Smooth muscle cell (in vitro differentiated cells): ENCODE measurements around the gene A2ML1. TPM values are rescaled to one million over a fixed set of nuclear protein-coding genes. Genes with fewer than 3 reads are reported as not detected.
"Not testable (repeated sequence)": the region's sequence is repeated elsewhere in the genome, so short reads cannot be mapped to it uniquely, and the experiment has no call there.

Experiments
- DNase-seq: peaks from one replicate; lab custom pipeline; 2025; ENCODE audit not compliant: unreplicated experiment; lab: John Stamatoyannopoulos, UW
- H2AFZ ChIP-seq: fragments of 200-600 bp; sonication (generic); 2 replicates; pipeline ENCODE4 v1.6.0; 2016; ENCODE audit warnings: antibody characterized with exemption, low read depth, mild to moderate bottlenecking
- H3F3A ChIP-seq: fragments of 200-600 bp; sonication (generic); 2 replicates; pipeline ENCODE4 v1.6.0; 2017; ENCODE audit warnings: antibody characterized with exemption, low read depth
- H3K27ac ChIP-seq: fragments of 200-600 bp; sonication (generic); 2 replicates; pipeline ENCODE4 v1.5.1; 2016; ENCODE audit warnings: low read depth, mild to moderate bottlenecking
- H3K27me3 ChIP-seq: fragments of 200-600 bp; sonication (generic); 2 replicates; pipeline ENCODE4 v1.6.1; 2016; ENCODE audit warnings: low read depth, mild to moderate bottlenecking
- H3K36me3 ChIP-seq: fragments of 200-600 bp; sonication (generic); 2 replicates; pipeline ENCODE4 v1.5.1; 2016; ENCODE audit warnings: low read depth
- H3K4me1 ChIP-seq: fragments of 200-600 bp; sonication (generic); 2 replicates; pipeline ENCODE4 v1.5.1; 2016; ENCODE audit warnings: low read depth
- H3K4me2 ChIP-seq: fragments of 200-600 bp; sonication (generic); 2 replicates; pipeline ENCODE4 v1.6.0; 2016; ENCODE audit warnings: mild to moderate bottlenecking
- H3K4me3 ChIP-seq: fragments of 200-600 bp; sonication (generic); 2 replicates; pipeline ENCODE4 v1.5.1; 2016; ENCODE audit warnings: mild to moderate bottlenecking
- H3K79me2 ChIP-seq: fragments of 200-600 bp; sonication (generic); 2 replicates; pipeline ENCODE4 v1.6.0; 2016; ENCODE audit warnings: low read depth, mild to moderate bottlenecking
- H3K9ac ChIP-seq: fragments of 200-600 bp; sonication (generic); 2 replicates; pipeline ENCODE4 v1.6.0; 2016; ENCODE audit warnings: low read depth
- H3K9me3 ChIP-seq: fragments of 200-600 bp; sonication (generic); replicated peaks from 2 replicates; pipeline ENCODE4 v1.5.1; 2016; ENCODE audit warnings: low read depth
- H4K20me1 ChIP-seq: fragments of 200-600 bp; sonication (generic); 2 replicates; pipeline ENCODE4 v1.6.0; 2016; ENCODE audit warnings: low read depth
- CTCF ChIP-seq: fragments of 200-600 bp; sonication (generic); IDR thresholded peaks from 2 replicates; pipeline ENCODE4 v1.5.1; 2017; ENCODE audit warnings: borderline replicate concordance, mild to moderate bottlenecking, antibody characterized with exemption; ENCODE audit not compliant: insufficient read depth, poor library complexity, severe bottlenecking
- WGBS: methylation state at CpG from one replicate; pipeline ENCODE4 v1.1.7; 2016; ENCODE audit warnings: low lambda C conversion rate; 5-methylcytosine and 5-hydroxymethylcytosine counted together
- polyA plus RNA-seq: library from polyadenylated mRNA; unstranded; fragments of >200 nt; fragmentation: Nextera tagmentation; extraction: Ambion mirVana; gene quantifications from 2 replicates; pipeline ENCODE4 v1.2.1, GENCODE V29; 2016
- total RNA-seq: library from RNA; depleted of rRNA; stranded (reverse); fragments of >200 nt; gene quantifications from 2 replicates; pipeline ENCODE4 v1.2.3, GENCODE V29; 2014

A2ML1 gene
- total and polyA plus RNA-seq, 2 experiments from 2014 or later: 2.4 to 10.0 TPM

- no peaks in the 10 kb centered on the region for H3F3A ChIP-seq
- H4K20me1 ChIP-seq: no peaks in the 10 kb centered on the region
- H3K79me2 ChIP-seq: no peaks in the 10 kb centered on the region
- no peak for DNase-seq
- H3K4me1 ChIP-seq: no peaks in the 10 kb centered on the region
- H3K9ac ChIP-seq: no peak overlapping the region
- H3K27me3 ChIP-seq: no peaks in the 10 kb centered on the region
- no peak overlapping the region for H3K4me2 ChIP-seq
- H3K4me3 ChIP-seq: no peak overlapping the region
- no peaks in the 10 kb centered on the region for H3K36me3 ChIP-seq
- H3K27ac ChIP-seq: no peak overlapping the region
- no peaks in the 10 kb centered on the region for H3K9me3 ChIP-seq
- no peak overlapping the region for H2AFZ ChIP-seq
- no peak for TF ChIP-seq CTCF
- 97% methylated on average over 6 of the region's 6 CpGs for WGBS
Measured at GRCh38 chr12:8847435-8847834, 25.0 kb downstream of the A2ML1 start.

- no peaks in the 10 kb centered on the region for H4K20me1 ChIP-seq
- H3K4me2 ChIP-seq: no peak overlapping the region
- H3K9ac ChIP-seq: no peak overlapping the region
- no peak for TF ChIP-seq CTCF
- H3K9me3 ChIP-seq: no peaks in the 10 kb centered on the region
- no peaks in the 10 kb centered on the region for H3F3A ChIP-seq
- no peaks in the 10 kb centered on the region for H3K79me2 ChIP-seq
- H3K4me1 ChIP-seq: no peaks in the 10 kb centered on the region
- DNase-seq: no peak
- WGBS: 88% methylated on average over 5 of the region's 5 CpGs
- no peak overlapping the region for H3K4me3 ChIP-seq
- H3K36me3 ChIP-seq: no peaks in the 10 kb centered on the region
- H2AFZ ChIP-seq: no peak overlapping the region
- H3K27ac ChIP-seq: no peak overlapping the region
- H3K27me3 ChIP-seq: no peaks in the 10 kb centered on the region
Measured at GRCh38 chr12:8849876-8850275, 27.5 kb downstream of the A2ML1 start.

- no peak overlapping the region for H3K9ac ChIP-seq
- H3K4me2 ChIP-seq: no peak overlapping the region
- H3K27ac ChIP-seq: no peak overlapping the region
- DNase-seq: no peak
- no peaks in the 10 kb centered on the region for H3F3A ChIP-seq
- no peak overlapping the region for H3K4me3 ChIP-seq
- no peak for TF ChIP-seq CTCF
- 76% methylated on average over 7 of the region's 7 CpGs for WGBS
- no peaks in the 10 kb centered on the region for H3K27me3 ChIP-seq
- H3K4me1 ChIP-seq: no peaks in the 10 kb centered on the region
- no peak overlapping the region for H2AFZ ChIP-seq
- H3K79me2 ChIP-seq: no peaks in the 10 kb centered on the region
- H3K36me3 ChIP-seq: no peaks in the 10 kb centered on the region
- no peaks in the 10 kb centered on the region for H3K9me3 ChIP-seq
- H4K20me1 ChIP-seq: no peaks in the 10 kb centered on the region
Measured at GRCh38 chr12:8852119-8852518, 29.7 kb downstream of the A2ML1 start.

GRCh38 chr12:8855891-8856290 is 33.5 kb downstream of the A2ML1 start:
- H2AFZ ChIP-seq: no peak overlapping the region
- H3K9me3 ChIP-seq: no peaks in the 10 kb centered on the region
- TF ChIP-seq CTCF: no peak

GRCh38 chr12:8859448-8859847 is 37.0 kb downstream of the A2ML1 start:
- H3K27ac ChIP-seq, H3K9ac ChIP-seq, H3K4me2 ChIP-seq, H3K4me1 ChIP-seq, H3K79me2 ChIP-seq, H3K4me3 ChIP-seq, H3K9me3 ChIP-seq, H4K20me1 ChIP-seq, H2AFZ ChIP-seq, H3K36me3 ChIP-seq, H3K27me3 ChIP-seq, H3F3A ChIP-seq, DNase-seq: not testable (repeated sequence)
- WGBS: 97% methylated on average over 4 of the region's 4 CpGs

More at GRCh38 chr12:8855891-8856290, 33.5 kb downstream of the A2ML1 start:
- no peak for DNase-seq
- no peaks in the 10 kb centered on the region for H3K79me2 ChIP-seq
- H3K9ac ChIP-seq: no peak overlapping the region
- H3K27ac ChIP-seq: no peak overlapping the region
- H3K27me3 ChIP-seq: no peaks in the 10 kb centered on the region
- H4K20me1 ChIP-seq: no peaks in the 10 kb centered on the region
- H3K4me1 ChIP-seq: no peaks in the 10 kb centered on the region
- H3K36me3 ChIP-seq: no peaks in the 10 kb centered on the region
- no peaks in the 10 kb centered on the region for H3F3A ChIP-seq
- 46% methylated on average over 2 of the region's 2 CpGs for WGBS
- H3K4me3 ChIP-seq: no peak overlapping the region
- H3K4me2 ChIP-seq: no peak overlapping the region
